Neuronal stem cell (in vitro differentiated cells): ENCODE data around the gene RAPGEF1.

Experiments used
- DNase-seq: peaks from one replicate; pipeline ENCODE4 v3.0.0-alpha.2; 2013; ENCODE audit warnings: low spot score
- H2AFZ ChIP-seq: one replicate; pipeline ENCODE4 v1.6.1; 2013; ENCODE audit warnings: mild to moderate bottlenecking, low read length, inconsistent platforms
- H2AK5ac ChIP-seq: 2 replicates; pipeline ENCODE4 v1.6.1; 2013; ENCODE audit warnings: low read depth, mild to moderate bottlenecking, inconsistent platforms, low read length, moderate library complexity, mixed read lengths
- H2BK120ac ChIP-seq: 2 replicates; pipeline ENCODE4 v1.6.1; 2013; ENCODE audit warnings: low read depth, mild to moderate bottlenecking, inconsistent platforms, low read length, moderate library complexity, mixed read lengths
- H2BK12ac ChIP-seq: one replicate; pipeline ENCODE4 v1.6.1; 2013; ENCODE audit warnings: low read length, inconsistent platforms
- H2BK15ac ChIP-seq: 2 replicates; pipeline ENCODE4 v1.6.1; 2013; ENCODE audit warnings: mild to moderate bottlenecking, low read length, inconsistent platforms, mixed read lengths
- H2BK5ac ChIP-seq: one replicate; pipeline ENCODE4 v1.6.1; 2013; ENCODE audit warnings: inconsistent platforms, mild to moderate bottlenecking, low read length, moderate library complexity
- H3K14ac ChIP-seq: one replicate; pipeline ENCODE4 v1.6.1; 2013; ENCODE audit warnings: low read length, inconsistent platforms
- H3K18ac ChIP-seq: 2 replicates; pipeline ENCODE4 v1.6.1; 2013; ENCODE audit warnings: low read length, inconsistent platforms
- H3K23ac ChIP-seq: 2 replicates; pipeline ENCODE4 v1.6.1; 2013; ENCODE audit warnings: low read depth, mild to moderate bottlenecking, mixed read lengths, low read length, inconsistent platforms; ENCODE audit not compliant: poor library complexity
- H3K27ac ChIP-seq: replicated peaks from 3 replicates; pipeline ENCODE4 v1.5.1; 2013; ENCODE audit warnings: low read length, inconsistent platforms
- H3K27me3 ChIP-seq, 3 experiments: 2 replicates each; pipeline ENCODE4 v1.6.1; 2013; ENCODE audit warnings: low read length in 3 of 3, mild to moderate bottlenecking in 2 of 3, inconsistent platforms in 1 of 3, low read depth in 1 of 3, mixed read lengths in 1 of 3, moderate library complexity in 1 of 3; ENCODE audit not compliant: control insufficient read depth in 3 of 3, insufficient read depth in 3 of 3
- H3K36me3 ChIP-seq, 2 donors: replicated peaks in 1 of 2; 2 replicates each; pipeline ENCODE4 v1.6.1; 2013; ENCODE audit warnings: low read length in 2 of 2; ENCODE audit not compliant: control insufficient read depth in 2 of 2, insufficient read depth in 2 of 2
- H3K4ac ChIP-seq: 2 replicates; pipeline ENCODE4 v1.6.1; 2013; ENCODE audit warnings: inconsistent platforms, mild to moderate bottlenecking, low read length, moderate library complexity
- H3K4me1 ChIP-seq, 2 donors: 1 replicate in 1 of 2; 2 replicates in 1 of 2; pipeline ENCODE4 v1.6.1; 2013; ENCODE audit warnings: low read length in 2 of 2, low read depth in 1 of 2; ENCODE audit not compliant: control insufficient read depth in 2 of 2, insufficient read depth in 1 of 2
- H3K4me2 ChIP-seq: one replicate; pipeline ENCODE4 v1.6.1; 2013; ENCODE audit warnings: mild to moderate bottlenecking, low read length, inconsistent platforms; ENCODE audit not compliant: insufficient read depth, poor library complexity, severe bottlenecking
- H3K4me3 ChIP-seq, 2 donors: 2 replicates each; pipeline ENCODE4 v1.5.1; 2013; ENCODE audit warnings: low read length in 2 of 2, mild to moderate bottlenecking in 2 of 2, inconsistent platforms in 1 of 2, moderate library complexity in 1 of 2
- H3K79me1 ChIP-seq: one replicate; pipeline ENCODE4 v1.6.1; 2013; ENCODE audit warnings: low read depth, mild to moderate bottlenecking, inconsistent platforms, low read length, moderate library complexity
- H3K9ac ChIP-seq: one replicate; pipeline ENCODE4 v1.6.1; 2013; ENCODE audit warnings: mild to moderate bottlenecking, low read depth, low read length, inconsistent platforms; ENCODE audit not compliant: poor library complexity
- H3K9me3 ChIP-seq, 2 donors: replicated peaks in 1 of 2; 2 replicates each; pipeline versions ENCODE3 to v1.6.1; 2013; ENCODE audit warnings: low read length in 2 of 2, mild to moderate bottlenecking in 2 of 2, inconsistent platforms in 1 of 2, low read depth in 1 of 2, mixed read lengths in 1 of 2, moderate library complexity in 1 of 2; ENCODE audit not compliant: control insufficient read depth in 2 of 2, insufficient read depth in 1 of 2
- H4K8ac ChIP-seq: one replicate; pipeline ENCODE4 v1.6.1; 2013; ENCODE audit warnings: low read depth, mild to moderate bottlenecking, inconsistent platforms, low read length, moderate library complexity
- H4K91ac ChIP-seq: one replicate; pipeline ENCODE4 v1.6.1; 2013; ENCODE audit warnings: low read length, low read depth, mild to moderate bottlenecking, inconsistent platforms; ENCODE audit not compliant: poor library complexity
- WGBS, 2 donors: extraction: QIAGEN DNeasy Blood & Tissue Kit; methylation state at CpG; one replicate each; pipeline ENCODE4 v1.1.7; 2013; ENCODE audit warnings: missing lambda C conversion rate in 2 of 2, mixed read lengths in 1 of 2; ENCODE audit not compliant: insufficient read length in 2 of 2, insufficient replicate concordance in 1 of 2; ENCODE audit errors: extremely low coverage in 2 of 2; 5-methylcytosine and 5-hydroxymethylcytosine counted together

The RAPGEF1 gene

GRCh38 chr9:131635892-131636291, 104.0 kb downstream of the RAPGEF1 start:
- no peak overlapping the region for H2BK5ac ChIP-seq

GRCh38 chr9:131635285-131635684, 104.6 kb downstream of the RAPGEF1 start:
- no peak overlapping the region for H2BK5ac ChIP-seq
- H3K27me3 ChIP-seq = no peaks in the 10 kb centered on the region
- peaks cover 0 to 9% of the 10 kb centered on the region in 2 donors for H3K4me1 ChIP-seq
- H2AK5ac ChIP-seq = no peak overlapping the region
- no peak for DNase-seq
- H3K36me3 ChIP-seq = peaks cover 6 to 50% of the 10 kb centered on the region in 2 donors
- H4K91ac ChIP-seq = no peak overlapping the region
- no peak overlapping the region for H2BK12ac ChIP-seq
- H2BK15ac ChIP-seq = no peak overlapping the region
- no peak overlapping the region for H3K9ac ChIP-seq
- H3K4ac ChIP-seq = no peak overlapping the region
- H4K8ac ChIP-seq = no peak overlapping the region
- no peak overlapping the region for H3K14ac ChIP-seq
- no peak overlapping the region for H3K4me3 ChIP-seq
- H3K4me2 ChIP-seq = no peak overlapping the region
- H2AFZ ChIP-seq = no peak overlapping the region
- no peak overlapping the region for H2BK120ac ChIP-seq
- H3K23ac ChIP-seq = no peak overlapping the region
- WGBS, 2 donors = no CpG with 5 or more reads among the region's 6 CpGs
- no peaks in the 10 kb centered on the region for H3K79me1 ChIP-seq
- no peak overlapping the region for H3K18ac ChIP-seq
- no peaks in the 10 kb centered on the region for H3K9me3 ChIP-seq
- no peak overlapping the region for H3K27ac ChIP-seq

More at GRCh38 chr9:131635892-131636291, 104.0 kb downstream of the RAPGEF1 start:
- Histone ChIP-seq H3K9me3 (no peaks in the 10 kb centered on the region), H2BK120ac (no peak overlapping the region), H3K4me1 (peaks cover 0 to 13% of the 10 kb centered on the region in 2 donors), H2BK15ac (no peak overlapping the region), H3K4me2 (no peak overlapping the region), H3K14ac (no peak overlapping the region), H3K27ac (no peak overlapping the region), H3K27me3 (no peaks in the 10 kb centered on the region), H3K9ac (no peak overlapping the region), H4K91ac (no peak overlapping the region), H2AFZ (no peak overlapping the region), H4K8ac (no peak overlapping the region), H3K23ac (no peak overlapping the region), H3K79me1 (no peaks in the 10 kb centered on the region), H2BK12ac (no peak overlapping the region), H2AK5ac (no peak overlapping the region), H3K4ac (no peak overlapping the region), H3K36me3 (peaks cover 5 to 52% of the 10 kb centered on the region in 2 donors), H3K4me3 (no peak overlapping the region), H3K18ac (no peak overlapping the region)
- WGBS, 2 donors = no CpG with 5 or more reads among the region's 5 CpGs
- no peak for DNase-seq

- H2BK120ac ChIP-seq = no peak overlapping the region
- no peak overlapping the region for H2AK5ac ChIP-seq
- H3K18ac ChIP-seq = no peak overlapping the region
- H3K4ac ChIP-seq = no peak overlapping the region
- H3K14ac ChIP-seq = no peak overlapping the region
- no peak overlapping the region for H2AFZ ChIP-seq
- no peak overlapping the region for H2BK15ac ChIP-seq
- no peak overlapping the region for H3K27ac ChIP-seq
- H3K23ac ChIP-seq = no peak overlapping the region
- H3K9ac ChIP-seq = no peak overlapping the region
- peaks cover 0 to 9% of the 10 kb centered on the region in 2 donors for H3K4me1 ChIP-seq
- WGBS, 2 donors = no CpG with 5 or more reads among the region's 9 CpGs
- H3K4me2 ChIP-seq = no peak overlapping the region
- peaks cover 8 to 39% of the 10 kb centered on the region in 2 donors for H3K36me3 ChIP-seq
- no peak overlapping the region for H2BK5ac ChIP-seq
- no peaks in the 10 kb centered on the region for H3K27me3 ChIP-seq
- no peak for DNase-seq
- no peak overlapping the region for H4K8ac ChIP-seq
- H4K91ac ChIP-seq = no peak overlapping the region
- peaks cover 0 to 2% of the 10 kb centered on the region in 2 donors for H3K9me3 ChIP-seq
- no peaks in the 10 kb centered on the region for H3K79me1 ChIP-seq
- no peak overlapping the region for H3K4me3 ChIP-seq
- H2BK12ac ChIP-seq = no peak overlapping the region
Observed at GRCh38 chr9:131633491-131634031, 106.3 kb downstream of the RAPGEF1 start.

GRCh38 chr9:131631306-131631705, 108.6 kb downstream of the RAPGEF1 start:
- Histone ChIP-seq H3K4me2 (no peak overlapping the region), H4K8ac (no peak overlapping the region), H3K27ac (no peak overlapping the region), H4K91ac (peak overlapping the region; percentile 82), H3K4me1 (peaks cover 0 to 11% of the 10 kb centered on the region in 2 donors), H3K9me3 (peaks cover 0 to 2% of the 10 kb centered on the region in 2 donors), H2BK15ac (no peak overlapping the region), H2BK120ac (no peak overlapping the region), H2BK5ac (no peak overlapping the region), H2AK5ac (peak overlapping the region; percentile 24), H3K36me3 (peaks cover 4 to 39% of the 10 kb centered on the region in 2 donors), H3K4me3 (no peak overlapping the region), H3K14ac (peak overlapping the region; percentile 25), H3K9ac (no peak overlapping the region), H3K4ac (no peak overlapping the region), H2AFZ (no peak overlapping the region), H3K23ac (peak overlapping the region; percentile 67), H3K79me1 (no peaks in the 10 kb centered on the region), H3K27me3 (no peaks in the 10 kb centered on the region), H3K18ac (peak overlapping the region; percentile 84), H2BK12ac (no peak overlapping the region)
- WGBS, 2 donors = no CpG with 5 or more reads among the region's 13 CpGs
- DNase-seq = no peak
